A549 (cell line): ENCODE measurements around the gene ERO1A.

Experiments used
- EP300 ChIP-seq, 2 experiments: fragments of >200 bp; sonication (Bioruptor Twin); formaldehyde crosslinking; IDR thresholded peaks; 2 replicates in 1 of 2; 3 replicates in 1 of 2; pipeline ENCODE4 v1.6.1; 2016 to 2017
- ESRRA ChIP-seq: fragments of 150-350 bp; IDR thresholded peaks from 2 replicates; pipeline ENCODE4 v1.6.1; 2014; ENCODE audit warnings: mild to moderate bottlenecking, low read length, borderline replicate concordance
- POLR2A ChIP-seq: IDR thresholded peaks from 2 replicates; pipeline ENCODE4 v1.6.1; 2012; ENCODE audit warnings: mild to moderate bottlenecking, low read length
- RCOR1 ChIP-seq: fragments of 150-350 bp; IDR thresholded peaks from 2 replicates; pipeline ENCODE4 v1.6.1; 2014; ENCODE audit warnings: antibody characterized with exemption, low read length, low read depth
- TF ChIP-seq, protein P1 (sequence below): fragments of >200 bp; sonication (Bioruptor Twin); formaldehyde crosslinking; IDR thresholded peaks from 3 replicates; pipeline ENCODE4 v1.5.1; 2016
- TF ChIP-seq, protein P2 (sequence below): fragments of 450-650 bp; IDR thresholded peaks from 2 replicates; pipeline ENCODE4 v1.6.1; 2014; ENCODE audit warnings: antibody characterized with exemption
- TF ChIP-seq, protein P3 (sequence below): IDR thresholded peaks from 2 replicates; pipeline ENCODE4 v1.6.1; 2012
- TF ChIP-seq, protein P4 (sequence below): IDR thresholded peaks from 2 replicates; pipeline ENCODE4 v1.6.1; 2012

DNA sequence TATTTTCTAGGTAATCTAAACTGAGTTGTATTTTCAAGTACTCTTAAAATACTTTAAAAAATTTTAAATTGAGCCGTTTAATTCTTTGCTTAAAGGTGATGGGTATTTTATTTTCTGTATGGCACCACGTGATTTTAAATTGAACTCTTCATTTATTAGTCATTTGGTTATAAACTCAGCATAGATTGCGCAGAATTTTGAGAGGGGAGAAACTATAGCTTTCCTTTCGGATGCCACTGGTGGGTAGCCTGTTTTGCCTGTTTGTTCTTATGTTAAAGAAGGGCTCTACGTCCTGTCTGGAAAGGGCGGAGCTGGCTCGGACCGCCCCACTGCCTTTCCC, 34.2 kb upstream of the ERO1A start:
- TF ChIP-seq, protein P1, sequence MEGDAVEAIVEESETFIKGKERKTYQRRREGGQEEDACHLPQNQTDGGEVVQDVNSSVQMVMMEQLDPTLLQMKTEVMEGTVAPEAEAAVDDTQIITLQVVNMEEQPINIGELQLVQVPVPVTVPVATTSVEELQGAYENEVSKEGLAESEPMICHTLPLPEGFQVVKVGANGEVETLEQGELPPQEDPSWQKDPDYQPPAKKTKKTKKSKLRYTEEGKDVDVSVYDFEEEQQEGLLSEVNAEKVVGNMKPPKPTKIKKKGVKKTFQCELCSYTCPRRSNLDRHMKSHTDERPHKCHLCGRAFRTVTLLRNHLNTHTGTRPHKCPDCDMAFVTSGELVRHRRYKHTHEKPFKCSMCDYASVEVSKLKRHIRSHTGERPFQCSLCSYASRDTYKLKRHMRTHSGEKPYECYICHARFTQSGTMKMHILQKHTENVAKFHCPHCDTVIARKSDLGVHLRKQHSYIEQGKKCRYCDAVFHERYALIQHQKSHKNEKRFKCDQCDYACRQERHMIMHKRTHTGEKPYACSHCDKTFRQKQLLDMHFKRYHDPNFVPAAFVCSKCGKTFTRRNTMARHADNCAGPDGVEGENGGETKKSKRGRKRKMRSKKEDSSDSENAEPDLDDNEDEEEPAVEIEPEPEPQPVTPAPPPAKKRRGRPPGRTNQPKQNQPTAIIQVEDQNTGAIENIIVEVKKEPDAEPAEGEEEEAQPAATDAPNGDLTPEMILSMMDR, result no peak
- TF ChIP-seq RCOR1 (no peak), ESRRA (no peak), POLR2A (no peak), EP300 (IDR thresholded peaks at IDR 0.05) (no peak)
- TF ChIP-seq, protein P2, sequence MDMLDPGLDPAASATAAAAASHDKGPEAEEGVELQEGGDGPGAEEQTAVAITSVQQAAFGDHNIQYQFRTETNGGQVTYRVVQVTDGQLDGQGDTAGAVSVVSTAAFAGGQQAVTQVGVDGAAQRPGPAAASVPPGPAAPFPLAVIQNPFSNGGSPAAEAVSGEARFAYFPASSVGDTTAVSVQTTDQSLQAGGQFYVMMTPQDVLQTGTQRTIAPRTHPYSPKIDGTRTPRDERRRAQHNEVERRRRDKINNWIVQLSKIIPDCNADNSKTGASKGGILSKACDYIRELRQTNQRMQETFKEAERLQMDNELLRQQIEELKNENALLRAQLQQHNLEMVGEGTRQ, result peak; percentile 56
- TF ChIP-seq, protein P3, sequence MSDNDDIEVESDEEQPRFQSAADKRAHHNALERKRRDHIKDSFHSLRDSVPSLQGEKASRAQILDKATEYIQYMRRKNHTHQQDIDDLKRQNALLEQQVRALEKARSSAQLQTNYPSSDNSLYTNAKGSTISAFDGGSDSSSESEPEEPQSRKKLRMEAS, result no peak
- TF ChIP-seq, protein P4, sequence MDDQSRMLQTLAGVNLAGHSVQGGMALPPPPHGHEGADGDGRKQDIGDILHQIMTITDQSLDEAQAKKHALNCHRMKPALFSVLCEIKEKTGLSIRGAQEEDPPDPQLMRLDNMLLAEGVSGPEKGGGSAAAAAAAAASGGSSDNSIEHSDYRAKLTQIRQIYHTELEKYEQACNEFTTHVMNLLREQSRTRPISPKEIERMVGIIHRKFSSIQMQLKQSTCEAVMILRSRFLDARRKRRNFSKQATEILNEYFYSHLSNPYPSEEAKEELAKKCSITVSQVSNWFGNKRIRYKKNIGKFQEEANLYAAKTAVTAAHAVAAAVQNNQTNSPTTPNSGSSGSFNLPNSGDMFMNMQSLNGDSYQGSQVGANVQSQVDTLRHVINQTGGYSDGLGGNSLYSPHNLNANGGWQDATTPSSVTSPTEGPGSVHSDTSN, result no peak
